ENCODE measurements around the gene KRT73. TPM values are rescaled to one million over a fixed set of nuclear protein-coding genes. Genes with fewer than 3 reads are reported as not detected.

KRT73 gene
- total RNA-seq, 6 donors from 2014 or later: 0.15 to 0.55 TPM; not detected in 4

GRCh38 chr12:52558781-52559445 lies 59.4 kb downstream of the KRT73 start:
- H3K27ac ChIP-seq: no peak overlapping the region
- H3K4me1 ChIP-seq: no peaks in the 10 kb centered on the region
- TF ChIP-seq EP300 (IDR thresholded peaks at IDR 0.05) (no peak), CTCF (IDR thresholded peaks at IDR 0.05) (no peak), POLR2AphosphoS5 (IDR thresholded peaks at IDR 0.05) (no peak), POLR2A (IDR thresholded peaks at IDR 0.05) (no peak)
- DNase-seq: no peak
- ATAC-seq (ENCODE audit: low FRiP score in 2 of 2): no peak
- H3K27me3 ChIP-seq: peaks cover 0 to 5% (median 2%) of the 10 kb centered on the region in 4 donors
- H3K9me3 ChIP-seq: no peaks in the 10 kb centered on the region
- 56 to 66% methylated on average over 5 to 8 of the region's 8 CpGs for WGBS, 2 donors
- no peaks in the 10 kb centered on the region for H3K36me3 ChIP-seq
- H3K4me3 ChIP-seq: no peak overlapping the region

Other genes with a start within 250 kb of the KRT73 start
- not detected for gene KRT84, start 232.9 kb downstream of the KRT73 start, total RNA-seq
- not detected for gene KRT82, start 212.2 kb downstream of the KRT73 start, total RNA-seq
- not detected for gene KRT75, start 184.2 kb downstream of the KRT73 start, total RNA-seq
- gene KRT6B, start 166.4 kb downstream of the KRT73 start, total RNA-seq: under 1 TPM in 1 of 6 donors, not detected in 5; 0.17 TPM
- gene KRT6C, start 144.8 kb downstream of the KRT73 start, total RNA-seq: not detected
- gene KRT6A, start 125.3 kb downstream of the KRT73 start, total RNA-seq: 1 to 10 TPM in 4 of 6 donors, under 1 TPM in 1, not detected in 1; 0.61 to 4.5 (median 1.4) TPM
- gene KRT5, start 98.2 kb downstream of the KRT73 start, total RNA-seq: 10 to 100 TPM in 1 of 6 donors, 1 to 10 TPM in 3, not detected in 2; 3.6 to 43.3 (median 4.8) TPM
- not detected for gene KRT71, start 65.4 kb downstream of the KRT73 start, total RNA-seq
- gene KRT74, start 44.7 kb downstream of the KRT73 start, total RNA-seq: not detected
- under 1 TPM in 2 of 6 donors, not detected in 4; 0.11 to 0.37 TPM for gene KRT72, start 17.1 kb downstream of the KRT73 start, total RNA-seq
- gene KRT2, start 33.7 kb upstream of the KRT73 start, total RNA-seq: not detected
- gene KRT1, start 61.8 kb upstream of the KRT73 start, total RNA-seq: 1 to 10 TPM in 1 of 6 donors, under 1 TPM in 1, not detected in 4; 0.37 to 2.4 TPM
- not detected for gene KRT77, start 85.0 kb upstream of the KRT73 start, total RNA-seq
- gene KRT76, start 158.8 kb upstream of the KRT73 start, total RNA-seq: not detected
- not detected for gene KRT3, start 177.6 kb upstream of the KRT73 start, total RNA-seq
- gene KRT4, start 195.6 kb upstream of the KRT73 start, total RNA-seq: 10 to 100 TPM in 4 of 6 donors, 1 to 10 TPM in 2; 2.1 to 36.1 (median 15.1) TPM
- gene KRT79, start 215.8 kb upstream of the KRT73 start, total RNA-seq: 1 to 10 TPM in 3 of 6 donors, under 1 TPM in 1, not detected in 2; 0.30 to 8.9 (median 1.3) TPM
- gene KRT78, start 230.4 kb upstream of the KRT73 start, total RNA-seq: under 1 TPM in 2 of 6 donors, not detected in 4; 0.13 to 0.30 TPM